Measurements from ENCODE around the gene IL16.

GRCh38 chr15:81222007-81222406, 25.3 kb downstream of the IL16 start:
- TF ChIP-seq CTCF (IDR thresholded peaks at IDR 0.05; ENCODE audit: insufficient read depth, low read length): no peak
- TF ChIP-seq POLR2AphosphoS5 (IDR thresholded peaks at IDR 0.05; ENCODE audit: low read depth): no peak
- TF ChIP-seq REST (IDR thresholded peaks at IDR 0.05; ENCODE audit: insufficient replicate concordance, low read depth): no peak
- no peak for TF ChIP-seq GABPA (IDR thresholded peaks at IDR 0.05; ENCODE audit: low read depth)
- no peak for TF ChIP-seq SPI1 (IDR thresholded peaks at IDR 0.05; ENCODE audit: borderline replicate concordance, low read depth)

Data from HL-60 (cell line).